ENCODE results near the gene VAT1L. TPM values are rescaled to one million over a fixed set of nuclear protein-coding genes. Genes with fewer than 3 reads are reported as not detected.

VAT1L gene
- total RNA-seq, 4 donors from 2014 or later, result 1.7 to 6.3 (median 2.9) TPM

DNA sequence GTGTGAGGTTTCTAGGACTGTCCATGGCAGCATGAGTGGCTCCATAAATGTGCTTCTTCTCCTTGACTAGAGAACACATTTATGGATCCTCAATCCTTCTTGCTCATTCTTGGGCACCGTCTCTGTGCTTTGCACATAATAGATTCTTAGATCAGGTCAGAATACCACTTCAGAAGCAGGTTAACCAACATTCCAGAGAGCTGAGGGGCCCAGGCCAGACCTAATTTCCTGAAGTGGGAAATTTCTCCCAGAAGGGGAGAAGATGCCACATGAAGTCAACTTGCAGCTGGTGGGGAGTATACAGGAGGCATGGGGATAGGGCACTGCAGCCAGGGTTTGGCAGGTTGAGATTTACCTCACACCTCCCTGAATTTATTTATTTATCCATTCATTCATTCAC, 24.4 kb upstream of the VAT1L start:
- WGBS, result 100% methylated on average over 1 of the region's 1 CpG
- intact Hi-C loops (cut with DNase I), result no loop called here
- H3K36me3 ChIP-seq, result no peaks in the 10 kb centered on the region
- H3K4me3 ChIP-seq, result no peak overlapping the region
- no peak for DNase-seq (ENCODE audit: extremely low spot score)
- H3K4me1 ChIP-seq, result peaks cover 0 to 11% (median 8%) of the 10 kb centered on the region in 4 donors
- H3K9me3 ChIP-seq, result no peaks in the 10 kb centered on the region
- H3K27ac ChIP-seq (replicated peaks in 1 of 4), result no peak overlapping the region
- no peaks in the 10 kb centered on the region for H3K27me3 ChIP-seq
- TF ChIP-seq, protein P1, sequence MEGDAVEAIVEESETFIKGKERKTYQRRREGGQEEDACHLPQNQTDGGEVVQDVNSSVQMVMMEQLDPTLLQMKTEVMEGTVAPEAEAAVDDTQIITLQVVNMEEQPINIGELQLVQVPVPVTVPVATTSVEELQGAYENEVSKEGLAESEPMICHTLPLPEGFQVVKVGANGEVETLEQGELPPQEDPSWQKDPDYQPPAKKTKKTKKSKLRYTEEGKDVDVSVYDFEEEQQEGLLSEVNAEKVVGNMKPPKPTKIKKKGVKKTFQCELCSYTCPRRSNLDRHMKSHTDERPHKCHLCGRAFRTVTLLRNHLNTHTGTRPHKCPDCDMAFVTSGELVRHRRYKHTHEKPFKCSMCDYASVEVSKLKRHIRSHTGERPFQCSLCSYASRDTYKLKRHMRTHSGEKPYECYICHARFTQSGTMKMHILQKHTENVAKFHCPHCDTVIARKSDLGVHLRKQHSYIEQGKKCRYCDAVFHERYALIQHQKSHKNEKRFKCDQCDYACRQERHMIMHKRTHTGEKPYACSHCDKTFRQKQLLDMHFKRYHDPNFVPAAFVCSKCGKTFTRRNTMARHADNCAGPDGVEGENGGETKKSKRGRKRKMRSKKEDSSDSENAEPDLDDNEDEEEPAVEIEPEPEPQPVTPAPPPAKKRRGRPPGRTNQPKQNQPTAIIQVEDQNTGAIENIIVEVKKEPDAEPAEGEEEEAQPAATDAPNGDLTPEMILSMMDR (IDR thresholded peaks at IDR 0.05), result no peak
- TF ChIP-seq POLR2A (IDR thresholded peaks at IDR 0.05; ENCODE audit: low read depth) (no peak), POLR2AphosphoS5 (IDR thresholded peaks at IDR 0.05) (no peak), EP300 (IDR thresholded peaks at IDR 0.05) (no peak)

DNA sequence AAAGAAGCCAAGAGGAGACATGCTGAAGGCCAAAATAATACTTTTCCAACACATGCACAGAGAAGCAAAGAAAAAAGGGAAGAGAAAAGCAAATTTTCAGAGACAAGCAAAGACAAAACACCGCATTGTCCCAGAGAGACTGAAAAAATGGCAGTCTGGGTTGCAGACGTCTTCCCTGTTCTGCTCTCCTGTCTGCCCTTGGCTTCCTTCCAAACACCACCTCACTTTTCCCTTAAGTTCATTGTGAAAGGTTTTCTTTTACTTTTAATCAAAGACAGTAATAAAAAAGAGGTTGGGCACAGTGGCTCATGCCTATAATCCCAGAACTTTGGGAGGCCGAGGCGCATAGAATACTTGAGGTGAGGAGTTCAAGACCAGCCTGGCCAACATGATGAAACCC, 21.2 kb upstream of the VAT1L start:
- Histone ChIP-seq H3K27ac (replicated peaks in 1 of 4) (no peak overlapping the region), H3K4me3 (no peak overlapping the region), H3K27me3 (no peaks in the 10 kb centered on the region), H3K4me1 (peaks cover 0 to 11% (median 8%) of the 10 kb centered on the region in 4 donors), H3K36me3 (no peaks in the 10 kb centered on the region), H3K9me3 (no peaks in the 10 kb centered on the region)
- WGBS, result 58% methylated on average over 4 of the region's 4 CpGs
- no peak for TF ChIP-seq EP300 (IDR thresholded peaks at IDR 0.05)
- no peak for TF ChIP-seq POLR2A (IDR thresholded peaks at IDR 0.05; ENCODE audit: low read depth)
- no peak for TF ChIP-seq POLR2AphosphoS5 (IDR thresholded peaks at IDR 0.05)
- TF ChIP-seq, protein P1 (IDR thresholded peaks at IDR 0.05), result no peak
- intact Hi-C loops (cut with DNase I), result no loop called here
- DNase-seq (ENCODE audit: extremely low spot score), result no peak

DNA sequence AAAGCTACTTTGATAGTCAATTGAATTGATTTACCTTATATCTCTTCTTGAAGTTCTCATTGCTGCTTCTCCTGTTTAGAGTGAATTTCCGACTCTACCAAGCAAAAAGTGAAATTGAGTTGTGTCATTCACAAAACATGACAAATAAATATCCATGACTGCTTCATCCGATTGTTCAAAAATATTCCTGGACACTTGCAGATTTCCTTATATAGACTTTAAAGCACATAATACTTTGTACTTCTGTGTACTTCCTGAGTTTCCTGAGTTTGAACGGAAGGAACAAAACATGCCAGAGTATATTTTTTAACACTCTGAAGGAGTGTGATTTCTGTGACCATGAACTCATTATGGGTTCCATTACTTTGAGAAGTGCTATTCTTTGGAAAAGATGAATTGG, 20.5 kb upstream of the VAT1L start:
- no peaks in the 10 kb centered on the region for H3K36me3 ChIP-seq
- no peaks in the 10 kb centered on the region for H3K27me3 ChIP-seq
- H3K9me3 ChIP-seq, result no peaks in the 10 kb centered on the region
- intact Hi-C loops (cut with DNase I), result no loop called here
- 63% methylated on average over 3 of the region's 3 CpGs for WGBS
- H3K4me3 ChIP-seq, result no peak overlapping the region
- H3K4me1 ChIP-seq, result peaks cover 0 to 11% (median 8%) of the 10 kb centered on the region in 4 donors
- TF ChIP-seq POLR2A (IDR thresholded peaks at IDR 0.05; ENCODE audit: low read depth), result no peak
- TF ChIP-seq, protein P1 (IDR thresholded peaks at IDR 0.05), result no peak
- TF ChIP-seq POLR2AphosphoS5 (IDR thresholded peaks at IDR 0.05), result no peak
- TF ChIP-seq EP300 (IDR thresholded peaks at IDR 0.05), result no peak
- DNase-seq (ENCODE audit: extremely low spot score), result no peak
- no peak overlapping the region for H3K27ac ChIP-seq (replicated peaks in 1 of 4)

DNA sequence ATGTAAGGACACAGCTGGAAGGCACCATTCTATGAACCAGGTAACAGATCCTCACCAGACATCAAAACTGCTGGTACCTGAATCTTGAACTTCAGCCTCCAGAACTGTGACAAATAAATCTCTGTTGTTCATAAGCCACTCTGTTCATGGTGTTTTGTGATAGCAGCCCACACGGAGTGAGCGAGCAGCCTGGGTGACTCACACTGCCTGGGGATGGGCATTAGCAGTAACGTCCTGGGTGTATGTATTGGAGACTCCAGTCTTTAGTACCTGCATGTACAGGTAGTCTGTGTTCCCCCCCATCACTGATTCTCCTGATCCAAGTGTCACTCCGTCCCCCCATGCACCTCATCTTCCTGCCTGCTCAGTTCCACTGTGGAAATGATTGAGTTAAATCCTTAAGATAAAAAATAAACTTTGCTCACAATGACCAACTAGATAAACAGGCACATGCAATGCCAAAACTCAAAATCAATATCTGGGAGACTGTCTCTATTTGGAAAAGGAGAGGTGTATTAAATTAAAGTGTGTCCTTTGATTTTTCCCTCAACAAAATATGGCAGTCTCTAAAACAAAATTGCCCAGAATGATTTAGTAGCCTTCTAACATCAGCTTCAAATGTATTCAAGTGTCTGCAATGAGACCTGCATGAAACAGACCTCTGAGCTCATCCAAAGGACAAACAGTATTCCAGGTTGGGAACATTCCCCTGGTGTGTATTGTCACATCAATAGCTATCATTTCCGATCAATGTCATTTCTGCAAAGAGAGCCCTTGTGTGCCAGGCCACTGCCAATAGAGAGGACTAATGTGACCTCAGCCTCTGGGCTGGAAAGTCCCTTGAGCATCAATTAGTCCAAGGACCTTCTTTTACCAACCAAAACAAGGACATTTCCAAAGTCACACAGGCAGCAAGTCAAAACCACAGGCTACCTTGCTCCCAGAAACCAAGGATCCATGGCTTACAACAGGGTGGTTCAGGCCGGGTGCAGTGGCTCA, 12.2 kb upstream of the VAT1L start:
- WGBS, result 81% methylated on average over 5 of the region's 6 CpGs
- TF ChIP-seq POLR2AphosphoS5 (IDR thresholded peaks at IDR 0.05) (no peak), POLR2A (IDR thresholded peaks at IDR 0.05; ENCODE audit: low read depth) (no peak), EP300 (IDR thresholded peaks at IDR 0.05) (no peak)
- TF ChIP-seq, protein P1 (IDR thresholded peaks at IDR 0.05), result no peak
- Histone ChIP-seq H3K4me1 (no peaks in the 10 kb centered on the region), H3K27ac (replicated peaks in 1 of 4) (no peak overlapping the region), H3K9me3 (no peaks in the 10 kb centered on the region), H3K36me3 (no peaks in the 10 kb centered on the region), H3K4me3 (no peak overlapping the region), H3K27me3 (peaks cover 0 to 10% (median 0%) of the 10 kb centered on the region in 4 donors)
- intact Hi-C loops (cut with DNase I), result no loop called here
- DNase-seq (ENCODE audit: extremely low spot score), result no peak
